ENCODE results near the gene DPP7.

Gene DPP7

DNA sequence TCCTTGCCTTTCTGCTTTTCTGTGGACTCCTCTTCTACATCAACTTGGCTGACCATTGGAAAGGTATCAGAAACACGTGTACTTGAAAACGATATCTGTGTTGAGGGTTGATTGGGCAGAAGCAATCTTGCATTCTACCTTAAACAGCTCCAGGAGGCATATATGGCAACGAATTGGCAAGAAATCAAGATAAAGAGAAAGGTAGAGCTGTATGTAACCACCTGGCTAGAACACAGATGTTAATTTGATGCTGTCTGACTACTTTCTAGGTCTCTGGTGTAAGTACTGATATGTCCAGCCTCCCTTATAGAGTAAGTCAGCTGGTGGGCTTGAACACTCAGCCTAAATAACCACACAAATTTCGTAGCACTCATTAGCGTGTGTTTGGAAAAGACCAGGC, 26.4 kb downstream of the DPP7 start:
- peak; percentile 11 for DNase-seq (ENCODE audit: low spot score)

DNA sequence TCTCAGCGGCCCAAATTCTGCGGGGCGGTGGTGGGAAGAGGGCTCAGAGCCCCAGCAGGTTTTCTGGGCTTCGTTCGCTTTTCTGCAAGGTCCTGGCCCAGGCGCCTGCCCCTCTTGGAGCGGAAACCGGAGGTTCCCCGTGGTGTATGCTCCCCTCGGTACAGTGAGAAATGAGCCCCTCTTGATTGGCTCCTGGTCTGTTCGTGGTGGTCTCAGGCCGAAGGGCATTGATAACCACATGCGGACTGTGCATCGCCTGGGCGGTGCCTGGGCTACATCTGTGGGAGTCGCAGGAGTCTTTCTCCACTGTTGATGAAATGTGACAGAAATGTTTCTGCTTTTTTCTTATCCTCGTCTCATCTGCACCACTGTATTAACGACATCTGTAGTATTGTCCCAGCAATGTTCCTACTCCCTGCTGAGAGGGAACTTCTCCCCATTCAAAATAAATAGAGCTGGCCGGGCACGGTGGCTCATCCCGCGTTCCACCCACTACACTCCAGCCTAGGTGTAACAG, 27.1 kb downstream of the DPP7 start:
- no peak for DNase-seq (ENCODE audit: low spot score)

DNA sequence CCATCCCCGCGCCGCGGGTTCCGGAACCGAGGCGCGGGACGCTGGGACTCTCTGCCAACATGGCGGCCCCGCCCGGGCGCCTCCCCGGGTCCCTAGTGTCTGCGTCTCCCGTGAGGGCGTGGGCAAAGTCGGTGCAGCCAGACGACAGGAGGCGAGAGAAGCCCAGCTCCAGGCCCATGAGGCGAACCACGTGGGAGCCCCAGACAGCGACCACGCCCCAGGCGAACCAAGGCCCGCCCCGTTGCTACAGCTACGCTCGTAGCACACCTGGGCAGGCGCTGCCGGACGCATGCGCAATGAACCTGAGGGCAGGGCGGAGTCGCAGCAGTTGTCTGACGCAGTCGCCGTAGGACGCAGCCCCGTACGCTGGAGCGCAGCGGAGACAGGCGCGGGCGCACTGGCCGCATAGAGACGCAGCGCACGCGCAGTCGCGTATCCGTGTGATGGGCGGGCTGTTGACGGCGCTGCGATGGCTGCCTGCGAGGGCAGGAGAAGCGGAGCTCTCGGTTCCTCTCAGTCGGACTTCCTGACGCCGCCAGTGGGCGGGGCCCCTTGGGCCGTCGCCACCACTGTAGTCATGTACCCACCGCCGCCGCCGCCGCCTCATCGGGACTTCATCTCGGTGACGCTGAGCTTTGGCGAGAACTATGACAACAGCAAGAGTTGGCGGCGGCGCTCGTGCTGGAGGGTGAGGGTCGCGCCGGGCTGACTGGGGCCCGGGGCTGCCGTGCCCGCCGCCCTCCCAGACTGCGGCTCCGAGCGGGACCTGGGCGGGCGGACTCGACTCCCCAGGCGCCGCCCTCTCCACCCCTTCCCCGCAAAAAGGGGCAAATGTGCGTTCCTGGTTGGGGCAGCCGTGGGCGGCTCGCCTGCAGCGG, 27.8 kb downstream of the DPP7 start, which contains the start of gene MAN1B1:
Gene MAN1B1 (plus strand): TSS at position 455 of the 878 bp plus-strand sequence. CDS start 15 bp downstream, at position 470.
- DNase-seq (ENCODE audit: low spot score), result peak; percentile 100

DNA sequence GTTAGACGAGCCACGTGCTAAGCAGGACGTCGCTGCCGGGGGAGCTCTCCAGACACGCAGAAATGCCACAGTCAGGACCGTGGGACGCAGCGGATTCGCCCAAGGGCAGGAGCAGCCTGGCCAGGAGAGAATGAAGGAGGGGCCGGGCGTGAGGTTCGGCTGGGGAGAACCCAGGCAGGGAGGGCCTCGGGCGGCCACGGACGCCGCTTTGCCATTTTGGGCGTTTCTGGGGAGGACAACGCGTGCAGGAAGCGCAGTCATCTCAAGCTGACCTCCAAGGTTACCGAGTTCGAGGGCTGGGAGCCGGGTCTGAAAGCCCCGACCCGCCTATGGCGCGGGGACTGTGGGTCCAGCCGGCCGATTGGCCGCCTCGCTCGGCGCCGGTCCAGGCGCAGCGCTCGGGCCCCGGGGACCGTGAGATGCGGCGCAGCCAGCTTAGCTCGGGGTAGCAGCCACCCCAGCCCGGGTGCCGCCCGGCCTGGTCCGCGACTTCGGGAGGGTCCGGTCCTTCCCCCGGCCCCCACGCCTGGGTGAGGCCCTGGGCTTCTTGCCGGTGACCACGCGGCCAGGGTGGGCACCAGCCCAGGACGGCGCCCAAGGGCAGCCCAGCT, 28.5 kb downstream of the DPP7 start:
- no peak for DNase-seq (ENCODE audit: low spot score)

DNA sequence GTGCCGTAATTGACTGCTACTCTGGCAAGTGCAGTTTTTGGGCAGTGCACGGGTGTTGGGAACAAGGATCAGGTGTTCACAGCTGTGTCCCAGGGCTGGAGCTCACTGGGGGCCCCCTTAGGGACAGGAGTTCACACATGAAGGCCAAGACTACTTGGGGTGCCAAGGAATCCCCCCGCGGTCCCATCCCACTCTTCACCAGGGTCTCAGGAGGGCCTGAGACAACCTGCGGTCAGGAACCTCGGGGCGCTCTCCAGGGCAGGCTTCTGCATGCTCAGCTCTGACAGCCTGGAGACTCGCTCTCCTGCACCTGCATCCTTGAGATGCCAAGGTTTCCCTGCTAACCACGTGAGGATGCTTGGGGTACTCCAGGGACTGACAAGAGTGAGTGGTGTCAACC, 30.0 kb downstream of the DPP7 start:
- no peak for DNase-seq (ENCODE audit: low spot score)

DNA sequence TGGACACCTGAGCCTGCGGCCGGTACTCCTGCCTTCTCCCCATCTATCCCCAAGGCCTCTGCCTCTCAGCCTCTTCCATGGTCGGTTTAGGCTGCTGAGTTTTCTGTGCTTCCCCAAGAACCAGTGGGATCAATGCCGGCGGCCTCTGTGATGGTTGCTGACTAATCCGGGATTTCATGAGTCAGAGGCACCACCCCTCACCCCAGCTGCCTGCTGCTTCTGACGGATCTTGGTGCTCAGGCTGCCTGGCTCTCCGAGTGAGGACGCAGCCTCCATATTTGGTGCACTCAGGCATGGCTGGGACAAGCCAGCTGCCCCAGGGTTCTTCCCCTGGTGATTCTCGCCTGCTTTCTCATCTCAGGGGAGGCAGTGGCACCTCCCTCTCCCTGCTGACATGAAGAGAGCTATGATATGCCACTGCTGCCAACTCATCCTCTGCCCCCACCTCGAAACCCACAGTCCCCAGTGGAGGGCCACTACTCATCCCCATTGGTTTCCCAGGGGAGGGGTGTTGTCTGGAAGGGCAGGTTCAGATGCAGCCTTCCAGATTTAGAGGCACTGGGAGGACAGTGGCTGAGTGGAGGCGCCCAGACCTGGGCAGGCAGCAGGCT, 31.0 kb downstream of the DPP7 start:
- DNase-seq (ENCODE audit: low spot score), result no peak

DNA sequence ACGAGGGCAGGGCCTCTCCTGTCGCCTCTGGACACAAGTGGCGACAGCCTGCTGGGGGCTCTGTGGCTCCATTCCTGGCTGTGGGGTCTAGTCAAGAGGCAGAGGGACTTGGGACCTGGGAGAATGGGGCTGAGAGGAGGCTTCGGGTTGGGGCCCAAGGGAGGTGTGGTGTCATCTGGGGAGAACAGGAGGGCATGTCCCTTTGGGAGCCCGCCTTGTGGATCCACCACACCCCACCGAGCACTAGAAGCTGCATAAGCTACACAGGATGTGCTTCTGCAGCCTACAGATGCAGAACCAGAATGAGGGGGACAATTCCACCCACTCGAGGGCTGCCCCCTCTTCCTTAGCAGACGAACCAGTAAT, 31.6 kb downstream of the DPP7 start:
- no peak for DNase-seq (ENCODE audit: low spot score)

DNA sequence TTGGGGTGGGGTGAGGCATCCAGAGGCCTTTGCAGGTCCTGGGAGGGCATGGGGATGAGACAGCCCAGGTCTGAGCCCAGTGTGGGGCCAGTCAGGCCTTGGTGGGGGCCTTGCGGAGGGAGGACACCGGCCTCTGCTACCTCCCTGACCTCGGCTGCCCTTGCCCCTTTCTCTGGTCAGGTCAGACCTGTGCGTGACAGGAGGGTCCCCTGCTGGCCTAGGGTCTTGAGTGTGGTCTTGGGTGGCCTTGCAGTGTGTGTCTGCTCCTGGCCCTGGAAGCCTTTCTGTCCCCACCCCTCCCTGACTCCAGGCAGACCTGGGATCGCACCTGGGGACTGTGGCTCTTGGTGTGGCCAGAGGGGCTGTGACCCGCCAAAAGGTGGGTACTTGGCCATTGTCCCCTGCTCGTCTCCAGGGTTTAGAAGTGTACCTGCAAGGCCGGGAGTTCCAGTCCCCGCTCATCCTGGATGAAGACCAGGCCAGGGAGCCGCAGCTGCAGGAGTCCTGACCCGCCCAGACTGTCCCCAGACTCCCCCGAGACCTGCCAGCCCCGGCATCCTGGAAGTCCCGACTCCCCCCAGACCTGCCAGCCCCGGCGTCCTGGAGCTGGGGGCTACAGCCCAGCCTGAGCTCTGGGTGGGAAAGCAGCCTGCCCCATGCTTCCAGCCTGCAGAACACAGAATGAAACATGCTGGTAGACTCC, 32.2 kb downstream of the DPP7 start:
- no peak for DNase-seq (ENCODE audit: low spot score)

DNA sequence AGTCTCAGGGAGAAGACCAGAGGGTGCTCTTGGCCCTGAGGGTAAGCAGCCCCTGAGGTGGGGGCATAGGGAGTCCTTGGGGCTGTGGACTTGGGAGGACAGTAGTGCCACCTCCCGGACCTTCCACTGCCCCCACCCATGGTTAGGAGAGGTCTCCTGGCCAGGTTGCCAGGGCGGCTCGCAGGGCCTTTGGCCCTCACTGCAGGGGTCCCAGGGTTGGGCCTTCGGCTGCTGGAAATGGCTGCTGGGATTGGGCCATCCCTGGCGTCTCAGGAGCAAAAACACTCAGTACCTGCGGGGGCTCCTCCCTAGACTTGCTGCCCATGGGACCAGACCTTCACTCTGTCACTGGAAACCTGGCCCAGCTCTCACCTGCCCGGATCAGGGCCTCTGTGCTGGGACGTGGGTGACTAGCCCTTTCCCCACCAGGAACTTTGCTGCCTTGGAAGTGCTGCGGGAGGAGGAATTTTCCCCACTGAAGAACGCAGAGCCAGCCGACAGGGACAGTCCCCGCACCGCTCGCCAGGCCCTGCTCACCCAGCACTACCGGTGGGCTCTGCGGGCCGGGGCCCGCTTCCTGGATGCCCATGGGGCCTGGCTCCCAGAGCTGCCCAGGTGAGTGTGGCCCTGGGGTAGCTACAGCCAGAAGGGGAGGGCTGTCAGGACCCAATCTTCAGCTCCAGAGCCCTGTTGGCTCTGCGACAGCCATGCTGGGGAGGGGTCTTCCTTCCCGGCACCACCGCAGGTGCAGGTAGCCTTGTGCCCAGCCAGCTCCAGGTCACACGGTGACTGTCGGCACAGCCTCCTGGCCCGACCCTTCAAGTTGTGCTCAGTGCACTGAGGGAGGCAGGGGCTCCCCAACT, 34.0 kb downstream of the DPP7 start:
- DNase-seq (ENCODE audit: low spot score), result no peak

DNA sequence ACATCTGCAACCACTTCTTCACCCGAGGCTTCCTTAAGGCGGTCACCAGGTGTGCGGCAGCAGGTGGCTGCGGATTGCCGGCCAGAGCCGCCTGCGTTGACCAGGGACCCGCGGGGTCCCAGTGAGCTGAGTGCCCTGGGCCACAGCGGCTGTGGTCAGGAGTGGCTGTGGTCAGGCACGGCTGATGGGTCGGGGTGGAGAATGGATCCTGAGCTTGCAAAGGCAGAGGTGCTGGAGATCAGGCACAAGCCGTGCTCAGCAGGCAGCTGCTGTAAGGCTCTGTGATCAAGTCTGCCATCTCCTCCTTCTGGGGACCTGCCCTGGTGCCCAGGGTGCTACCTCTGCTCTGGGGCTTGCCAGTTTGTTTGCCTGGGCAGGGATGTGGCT, 35.1 kb downstream of the DPP7 start:
- no peak for DNase-seq (ENCODE audit: low spot score)

DNA sequence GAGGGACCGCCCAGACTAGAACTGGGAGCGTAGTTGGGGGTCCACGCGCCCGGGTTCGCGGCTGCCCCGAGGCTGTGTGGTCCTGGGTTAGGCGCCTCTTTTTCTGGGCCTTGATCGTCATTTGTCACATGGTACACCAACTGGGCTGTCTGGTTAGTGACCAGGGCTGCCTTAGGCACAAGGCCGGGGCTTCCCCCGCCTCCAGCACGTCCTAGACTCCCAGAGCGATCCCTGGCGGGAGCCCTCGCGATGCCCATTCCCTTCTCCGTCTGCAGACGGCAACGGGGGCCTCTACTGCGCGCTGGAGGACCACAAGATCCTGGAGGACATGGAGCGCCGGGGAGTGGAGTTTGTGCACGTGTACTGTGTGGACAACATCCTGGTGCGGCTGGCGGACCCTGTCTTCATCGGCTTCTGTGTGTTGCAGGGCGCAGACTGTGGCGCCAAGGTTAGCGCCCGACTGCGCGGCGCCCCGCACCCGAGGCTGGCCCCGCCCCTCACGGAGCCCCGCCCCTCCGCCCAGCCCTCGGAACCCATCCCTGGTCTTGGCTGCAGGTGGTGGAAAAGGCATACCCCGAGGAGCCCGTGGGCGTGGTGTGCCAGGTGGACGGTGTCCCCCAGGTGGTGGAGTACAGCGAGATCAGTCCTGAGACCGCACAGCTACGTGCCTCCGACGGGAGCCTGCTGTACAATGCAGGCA, 35.7 kb downstream of the DPP7 start:
- no peak for DNase-seq (ENCODE audit: low spot score)

DNA sequence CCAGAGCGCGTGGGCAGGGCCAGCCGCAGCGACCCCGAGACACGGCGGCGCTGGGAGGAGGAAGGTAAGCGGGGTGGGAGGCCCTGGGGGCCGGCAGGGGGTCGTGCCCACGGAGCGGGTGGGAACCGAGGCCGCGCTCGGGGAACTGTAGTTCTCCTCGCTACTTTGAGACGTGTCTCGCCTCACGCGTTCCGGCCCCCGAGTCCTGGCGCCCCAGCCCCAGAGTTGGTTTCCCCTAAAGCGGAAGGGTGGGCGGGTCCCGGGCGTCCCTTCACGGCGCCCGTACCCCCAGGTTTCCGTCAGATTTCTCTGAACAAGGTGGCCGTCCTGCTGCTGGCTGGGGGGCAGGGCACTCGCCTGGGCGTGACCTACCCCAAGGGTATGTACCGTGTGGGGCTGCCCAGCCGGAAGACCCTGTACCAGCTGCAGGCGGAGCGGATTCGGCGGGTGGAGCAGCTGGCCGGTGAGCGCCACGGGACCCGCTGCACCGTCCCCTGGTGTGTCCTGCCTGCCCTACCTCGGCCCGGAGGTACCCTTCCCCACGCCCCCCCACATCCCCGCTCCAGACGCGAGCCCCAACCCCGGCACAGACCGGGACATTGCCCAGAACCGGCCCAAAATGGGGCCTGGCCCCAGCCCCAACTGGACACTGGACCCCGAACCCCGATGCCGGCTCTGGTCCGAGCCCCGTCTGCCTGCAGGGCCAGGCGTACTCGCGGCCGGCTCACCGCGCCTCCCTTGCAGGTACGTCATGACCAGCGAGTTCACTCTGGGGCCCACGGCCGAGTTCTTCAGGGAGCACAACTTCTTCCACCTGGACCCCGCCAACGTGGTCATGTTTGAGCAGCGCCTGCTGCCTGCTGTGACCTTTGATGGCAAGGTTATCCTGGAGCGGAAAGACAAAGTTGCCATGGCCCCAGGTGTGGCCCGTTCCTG, 36.5 kb downstream of the DPP7 start:
- DNase-seq (ENCODE audit: low spot score), result no peak

DNA sequence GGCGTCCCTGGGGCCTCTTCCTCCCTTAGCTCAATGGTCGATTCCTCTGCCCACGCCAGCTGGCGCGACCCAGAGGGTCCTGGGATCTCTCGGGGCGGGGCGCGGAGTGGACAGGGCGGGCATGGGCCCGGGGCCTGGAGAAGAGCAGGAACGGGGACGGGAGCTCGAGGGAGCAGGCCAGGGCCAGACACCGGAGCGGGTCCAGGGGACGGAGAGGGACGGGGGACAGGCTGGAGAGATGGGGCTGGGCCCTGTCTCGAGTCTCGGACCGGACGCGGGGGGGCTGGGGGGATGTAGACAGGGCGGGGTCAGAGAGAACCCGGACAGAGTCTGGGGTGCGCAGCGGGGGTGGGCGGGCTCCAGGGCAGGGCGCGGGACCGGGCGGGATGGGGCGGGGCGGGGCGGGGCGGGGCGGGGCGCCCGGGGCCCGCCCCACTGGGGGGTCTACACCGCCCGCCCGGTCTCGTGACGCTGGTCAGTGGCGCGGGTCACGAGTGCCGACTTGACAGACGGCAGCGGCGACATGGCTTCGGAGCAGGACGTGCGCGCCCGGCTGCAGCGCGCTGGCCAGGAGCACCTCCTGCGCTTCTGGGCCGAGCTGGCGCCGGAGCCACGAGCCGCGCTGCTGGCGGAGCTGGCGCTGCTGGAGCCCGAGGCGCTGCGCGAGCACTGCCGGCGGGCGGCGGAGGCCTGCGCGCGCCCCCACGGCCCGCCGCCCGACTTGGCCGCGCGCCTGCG, 37.4 kb downstream of the DPP7 start, which contains the start of gene UAP1L1:
Gene UAP1L1 (plus strand): TSS at position 508 of the 738 bp plus-strand sequence. CDS start 16 bp downstream, at position 524.
- DNase-seq (ENCODE audit: low spot score), result peak; percentile 28

DNA sequence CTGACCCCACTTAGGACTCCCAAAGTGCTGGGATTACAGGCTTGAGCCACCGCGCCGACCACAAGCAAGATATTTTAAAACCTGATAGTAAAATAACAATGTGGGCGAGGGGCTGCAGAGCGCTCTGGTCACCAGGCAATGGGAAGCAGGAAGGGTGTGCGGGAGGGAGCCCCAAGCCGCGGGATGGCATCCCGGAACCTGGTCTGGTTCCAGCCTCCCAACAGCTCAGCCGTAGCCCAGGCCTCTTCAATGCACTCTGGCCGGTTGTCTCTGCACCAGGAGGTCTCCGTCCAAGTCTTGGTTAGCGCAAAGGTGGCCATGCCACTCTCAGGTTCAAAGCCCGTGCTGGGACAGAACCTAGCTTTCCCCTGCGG, 37.9 kb downstream of the DPP7 start:
- DNase-seq (ENCODE audit: low spot score), result no peak

DNA sequence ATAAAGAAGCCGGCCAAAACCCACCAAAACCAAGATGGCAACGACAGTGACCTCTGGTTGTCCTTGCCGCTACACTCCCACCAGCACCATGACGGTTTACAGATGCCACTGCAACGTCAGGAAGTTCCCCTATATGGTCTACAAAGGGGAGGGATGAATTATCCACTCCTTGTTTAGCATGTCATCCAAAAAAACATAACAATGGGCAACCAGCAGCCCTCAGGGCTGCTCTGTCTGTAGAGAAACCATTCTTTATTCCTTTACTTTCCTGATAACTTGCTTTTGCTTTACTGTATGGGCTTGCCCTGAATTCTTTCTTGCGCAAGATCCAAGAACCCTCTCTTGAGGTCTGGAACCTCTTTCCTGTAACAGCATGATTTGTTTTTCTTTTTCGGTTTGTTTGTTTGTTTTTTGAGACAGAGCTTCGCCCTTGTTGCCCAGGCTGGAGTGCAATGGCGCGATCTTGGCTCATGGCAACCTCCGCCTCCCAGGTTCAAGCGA, 39.2 kb downstream of the DPP7 start:
- DNase-seq (ENCODE audit: low spot score), result no peak

DNA sequence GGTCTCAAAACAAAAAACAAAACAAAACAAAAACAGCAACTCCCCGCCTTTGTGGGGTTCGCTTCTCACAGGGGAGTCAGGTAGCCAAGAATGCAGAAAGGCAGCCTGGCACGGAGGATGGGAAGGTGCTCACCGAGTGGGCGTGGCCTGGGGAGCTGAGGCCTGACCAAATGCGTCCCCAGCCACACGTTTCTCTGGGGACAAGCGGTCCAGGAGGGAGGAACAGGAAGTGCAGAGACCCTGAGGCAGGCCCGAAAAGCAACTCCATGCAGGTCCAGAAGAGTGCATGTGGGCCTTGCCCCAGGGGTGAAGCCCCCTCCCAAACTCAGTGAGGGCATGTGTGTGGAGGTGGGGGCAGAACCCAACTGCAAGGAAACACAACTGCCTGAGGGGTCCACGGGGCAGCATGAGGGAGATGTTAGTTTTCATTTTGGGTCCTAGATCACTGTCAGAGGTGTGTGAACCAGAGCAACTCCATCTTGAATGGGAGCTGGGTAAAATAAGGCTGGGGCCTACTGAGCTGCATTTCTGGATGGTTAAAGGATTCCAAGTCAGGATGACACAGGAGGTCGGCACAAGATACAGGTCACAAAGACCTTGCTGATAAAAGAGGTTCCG, 39.8 kb downstream of the DPP7 start:
- no peak for DNase-seq (ENCODE audit: low spot score)

DNA sequence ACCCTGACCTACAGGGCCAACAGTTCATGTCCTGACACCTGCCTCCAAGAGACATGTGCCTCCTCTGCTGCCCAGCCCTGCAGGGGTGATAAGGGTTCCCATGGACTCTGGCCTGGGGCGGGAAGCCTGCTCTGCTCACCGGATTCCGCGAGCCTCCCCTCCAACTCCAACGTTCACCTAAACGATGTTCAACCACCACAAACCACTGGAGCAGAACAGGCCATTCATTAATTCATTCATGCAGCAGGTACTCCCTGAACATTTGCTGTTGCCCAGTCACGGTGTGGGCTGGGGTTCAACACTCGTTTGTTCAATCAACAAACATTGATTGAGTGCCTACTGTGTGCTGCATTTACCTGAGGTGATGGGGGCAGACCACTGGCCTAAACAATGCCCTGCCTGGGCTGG, 40.5 kb downstream of the DPP7 start:
- DNase-seq (ENCODE audit: low spot score), result no peak

DNA sequence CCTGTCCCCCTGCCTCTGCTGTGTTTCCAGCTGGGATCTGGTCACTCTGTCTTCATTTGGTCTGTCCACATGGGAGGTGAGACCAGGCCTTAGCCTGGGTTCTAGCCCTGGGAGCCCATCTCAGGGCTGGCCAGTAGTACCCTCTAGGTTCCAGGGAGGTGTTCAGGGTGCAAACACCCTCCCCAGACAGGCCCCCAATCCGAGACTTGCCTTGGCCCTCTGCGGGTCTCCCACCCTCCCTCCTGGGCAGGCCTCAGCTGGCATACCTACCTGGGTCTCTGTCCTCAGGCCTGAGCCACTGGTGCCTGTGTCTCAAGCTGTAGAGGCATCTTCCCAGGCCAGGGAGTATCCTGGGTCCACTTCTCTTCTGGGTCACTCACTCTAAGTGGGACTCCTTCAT, 43.3 kb downstream of the DPP7 start:
- no peak for DNase-seq (ENCODE audit: low spot score)
